DMS53 treated with DMSO at 0.1 percent for 48 hours (cell line): ENCODE results near the gene STEAP3.
A peak's percentile ranks its signal among the peaks of the same experiment; 100 is the strongest.

Experiments
- DNase-seq: peaks from one replicate; lab custom pipeline; 2025; ENCODE audit not compliant: unreplicated experiment; lab: John Stamatoyannopoulos, UW

The STEAP3 gene

GRCh38 chr2:119290859-119291587, 67.4 kb downstream of the STEAP3 start:
- DNase-seq: peak; percentile 69

GRCh38 chr2:119291588-119292167, 68.0 kb downstream of the STEAP3 start:
- DNase-seq: no peak

GRCh38 chr2:119292226-119292625, 68.6 kb downstream of the STEAP3 start:
- DNase-seq: no peak

GRCh38 chr2:119293254-119293653, 69.6 kb downstream of the STEAP3 start:
- no peak for DNase-seq

- no peak for DNase-seq
These were observed 70.3 kb downstream of the STEAP3 start for GRCh38 chr2:119293900-119294299.

GRCh38 chr2:119294671-119295070, 71.0 kb downstream of the STEAP3 start:
- DNase-seq: no peak

GRCh38 chr2:119295688-119296375, 72.2 kb downstream of the STEAP3 start:
- DNase-seq: no peak

- DNase-seq: no peak
These were observed 77.8 kb downstream of the STEAP3 start for GRCh38 chr2:119301413-119301812.

GRCh38 chr2:119304847-119305246, 81.2 kb downstream of the STEAP3 start:
- no peak for DNase-seq

GRCh38 chr2:119305497-119306195, 82.0 kb downstream of the STEAP3 start:
- DNase-seq: no peak

GRCh38 chr2:119306196-119306590, 82.6 kb downstream of the STEAP3 start:
- no peak for DNase-seq

GRCh38 chr2:119307419-119308140, 83.9 kb downstream of the STEAP3 start:
- no peak for DNase-seq

- no peak for DNase-seq
These were observed 85.2 kb downstream of the STEAP3 start for GRCh38 chr2:119308793-119309330.

GRCh38 chr2:119311371-119311770, 87.7 kb downstream of the STEAP3 start:
- DNase-seq: no peak

GRCh38 chr2:119311831-119312230, 88.2 kb downstream of the STEAP3 start:
- no peak for DNase-seq
